HG03159 (cell line): Measurements from ENCODE around the gene NEO1.

Experiments
- ATAC-seq: cut with Tn5 transposase; IDR thresholded peaks from one replicate; pipeline ENCODE4 v1.9.1; 2021; ENCODE audit warnings: mild to moderate bottlenecking, moderate library complexity; ENCODE audit not compliant: unreplicated experiment

Gene NEO1

DNA sequence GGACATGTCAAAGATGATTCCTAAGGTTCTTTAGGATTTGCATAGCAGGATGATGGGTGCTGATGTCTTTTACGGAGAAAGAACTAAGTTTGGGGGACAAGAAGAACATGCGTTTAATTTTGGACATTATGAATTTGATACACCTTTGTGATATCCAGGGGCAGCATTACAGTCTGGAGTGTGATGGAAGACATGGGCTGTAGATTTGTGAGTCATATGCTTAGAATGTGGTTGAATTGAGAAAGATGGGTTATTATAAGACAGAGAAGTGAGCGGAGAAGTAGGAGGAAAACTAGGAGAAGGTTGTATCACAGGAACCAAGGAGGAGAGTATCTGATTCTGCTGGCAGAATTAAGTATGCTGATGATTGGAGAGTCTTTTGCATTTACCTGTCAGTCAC is 20.6 kb downstream of the NEO1 start:
- no peak for ATAC-seq

DNA sequence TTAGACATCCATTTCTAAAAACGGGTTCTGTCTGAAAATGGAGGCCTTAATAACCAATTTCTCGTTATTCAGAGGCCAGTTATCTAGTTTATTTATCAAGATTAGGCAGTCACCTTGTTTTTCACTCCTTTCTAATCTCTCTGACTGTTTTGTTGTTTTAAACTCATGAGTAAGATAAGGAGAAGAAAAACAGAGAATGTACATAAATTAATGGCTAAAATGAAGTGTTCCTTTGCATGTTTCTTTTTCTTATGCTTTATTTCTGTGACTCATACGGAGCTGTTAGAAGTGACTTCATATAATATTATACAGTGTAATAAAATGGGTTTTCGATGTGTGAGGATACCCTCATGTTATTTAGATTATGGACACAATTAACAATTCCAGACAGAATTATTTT is 22.0 kb downstream of the NEO1 start:
- no peak for ATAC-seq

GRCh38 chr15:73075160-73075859 is 23.0 kb downstream of the NEO1 start:
- no peak for ATAC-seq

DNA sequence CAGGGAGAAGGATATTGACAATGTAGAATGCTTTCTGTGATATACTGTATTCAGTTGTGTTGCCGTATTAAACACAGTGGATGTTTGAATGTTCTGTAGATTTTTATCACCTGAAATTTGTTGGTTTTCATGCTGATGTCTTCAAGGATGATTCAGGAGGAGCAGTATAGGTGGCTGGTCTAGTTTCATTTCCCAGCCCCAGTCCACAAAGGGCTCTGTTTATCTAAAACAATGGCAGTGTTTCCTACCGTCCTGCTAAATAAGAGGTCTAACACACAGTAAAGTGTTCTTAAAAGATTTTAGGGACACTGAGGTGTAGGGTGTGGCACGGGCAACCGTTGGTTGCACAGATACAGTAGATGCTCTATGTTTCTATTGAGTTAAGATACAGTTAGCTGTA is 26.0 kb downstream of the NEO1 start:
- no peak for ATAC-seq

GRCh38 chr15:73078722-73079121 is 26.5 kb downstream of the NEO1 start:
- no peak for ATAC-seq

- ATAC-seq = no peak
Measured at GRCh38 chr15:73079565-73079964, 27.3 kb downstream of the NEO1 start.

DNA sequence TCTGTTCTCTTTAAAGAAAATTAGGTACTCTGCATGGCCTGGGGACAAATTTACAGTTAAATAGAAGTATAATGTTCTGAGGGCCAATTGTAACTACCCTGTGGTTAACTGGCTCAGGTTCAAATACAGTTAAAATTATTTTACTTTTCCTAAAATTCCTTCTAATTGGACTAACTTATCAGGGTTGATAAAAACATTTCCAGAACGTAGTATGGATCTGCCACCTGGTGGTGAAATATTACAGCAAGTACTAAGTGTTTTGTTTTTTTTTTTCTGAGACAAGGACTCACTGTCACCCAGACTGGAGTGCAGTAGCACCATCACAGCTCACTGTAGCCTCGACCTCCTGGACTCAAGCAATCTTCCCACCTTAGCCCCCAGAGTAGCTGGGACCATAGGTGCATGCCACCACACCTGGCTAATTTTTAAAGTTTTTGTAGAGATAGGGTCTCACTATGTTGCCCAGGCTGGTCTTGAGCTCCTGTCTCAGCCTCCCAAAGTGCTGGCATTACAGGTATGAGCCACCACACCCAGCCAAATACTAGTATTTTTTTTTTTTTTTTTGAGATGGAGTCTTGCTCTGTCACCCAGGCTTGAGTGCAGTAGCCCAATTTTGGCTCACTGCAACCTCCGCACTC is 29.2 kb downstream of the NEO1 start:
- no peak for ATAC-seq

DNA sequence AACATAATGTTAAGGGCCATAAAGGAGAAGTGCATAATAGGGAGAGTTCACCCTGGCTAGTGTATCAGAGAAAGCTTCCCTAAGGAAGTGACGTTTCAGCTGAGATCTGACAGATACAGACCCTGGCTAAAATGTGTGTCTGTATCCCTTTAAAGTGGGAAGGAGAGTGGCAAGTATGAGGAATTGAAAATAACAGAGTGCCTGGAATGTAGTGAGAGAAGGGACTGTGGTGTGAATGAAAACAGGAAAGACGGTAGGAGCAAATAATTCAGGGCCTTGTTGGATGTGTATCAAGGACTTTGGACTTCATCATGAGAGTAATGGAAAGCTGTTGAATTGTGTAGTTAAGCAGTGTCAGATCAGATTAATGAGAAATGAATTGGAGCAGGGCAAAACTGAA is 30.5 kb downstream of the NEO1 start:
- ATAC-seq = no peak

DNA sequence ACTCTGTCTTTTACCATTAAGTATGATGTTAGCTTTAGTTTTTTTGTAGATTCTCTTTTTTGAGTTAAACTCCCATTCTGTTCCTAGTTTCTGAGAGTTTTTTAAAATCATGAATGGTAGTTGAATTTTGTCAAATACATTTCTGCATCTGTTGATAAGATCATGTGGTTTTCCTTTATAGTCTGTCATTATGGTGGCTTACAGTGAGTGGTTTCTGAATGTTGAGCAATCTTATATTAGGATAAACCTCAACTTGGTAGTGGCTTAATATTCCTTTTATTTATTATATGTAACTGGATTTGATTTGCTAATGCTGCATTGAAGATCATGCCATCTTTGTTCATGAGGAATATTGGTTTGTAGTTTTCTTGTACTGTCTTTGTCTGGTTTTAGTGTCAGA is 34.8 kb downstream of the NEO1 start:
- no peak for ATAC-seq

DNA sequence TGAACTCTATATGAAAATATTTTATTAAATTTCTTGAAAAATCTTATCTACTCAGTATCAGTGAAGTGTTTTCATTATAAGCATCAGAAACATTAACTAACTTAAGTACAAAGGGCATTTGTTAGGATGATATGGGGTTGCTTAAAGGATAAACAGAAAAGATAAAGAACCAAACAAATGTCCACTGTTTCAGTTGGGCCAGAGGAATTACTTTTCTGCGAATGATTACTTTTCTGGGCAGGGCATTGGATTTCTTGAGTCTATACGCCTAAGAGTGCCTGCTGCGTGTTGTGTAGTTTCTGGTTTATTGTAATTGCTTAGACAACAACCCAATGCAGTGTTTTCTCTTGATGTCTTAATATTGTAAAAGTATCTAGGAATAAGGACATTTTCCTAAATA is 52.8 kb downstream of the NEO1 start:
- no peak for ATAC-seq

DNA sequence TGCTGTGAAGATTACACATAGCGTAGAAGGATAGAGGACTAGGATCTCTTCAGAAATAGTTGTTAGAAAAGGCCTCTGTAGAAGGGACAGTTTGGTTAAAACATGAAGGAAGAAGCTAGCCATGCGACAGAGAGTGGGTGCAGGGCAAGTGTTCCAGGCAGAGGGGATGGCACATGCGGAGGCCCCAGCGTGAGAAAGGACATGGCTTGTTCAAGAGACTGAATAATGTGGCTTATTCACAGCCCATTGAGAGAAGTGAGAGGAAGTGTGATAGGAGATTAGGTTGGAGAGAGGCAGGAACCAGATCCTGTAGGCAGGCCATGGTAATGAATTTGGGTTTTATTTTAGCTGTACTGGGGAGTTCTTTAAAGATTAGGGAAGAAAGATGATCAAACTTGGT is 56.4 kb downstream of the NEO1 start:
- no peak for ATAC-seq

DNA sequence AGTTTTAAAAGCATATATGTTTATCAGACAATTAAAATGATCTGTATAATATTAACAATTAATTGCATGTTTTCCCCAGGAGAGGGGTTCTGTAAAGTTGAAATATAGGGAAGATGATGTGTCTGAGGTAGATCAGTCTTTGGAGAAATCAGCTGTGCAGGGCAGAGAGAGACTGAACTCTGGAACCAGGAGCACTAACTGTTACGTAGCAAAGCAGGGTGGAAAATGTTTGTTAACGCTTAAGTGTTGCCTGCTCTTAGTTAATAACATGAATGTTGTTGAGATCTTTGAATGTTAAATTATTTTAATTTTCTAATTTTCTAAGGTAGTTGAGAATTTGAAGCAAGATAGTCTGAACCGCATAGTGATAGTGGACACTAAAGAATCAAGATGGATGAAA is 57.5 kb downstream of the NEO1 start:
- ATAC-seq = no peak

- ATAC-seq = no peak
Measured at GRCh38 chr15:73110201-73110600, 57.9 kb downstream of the NEO1 start.

DNA sequence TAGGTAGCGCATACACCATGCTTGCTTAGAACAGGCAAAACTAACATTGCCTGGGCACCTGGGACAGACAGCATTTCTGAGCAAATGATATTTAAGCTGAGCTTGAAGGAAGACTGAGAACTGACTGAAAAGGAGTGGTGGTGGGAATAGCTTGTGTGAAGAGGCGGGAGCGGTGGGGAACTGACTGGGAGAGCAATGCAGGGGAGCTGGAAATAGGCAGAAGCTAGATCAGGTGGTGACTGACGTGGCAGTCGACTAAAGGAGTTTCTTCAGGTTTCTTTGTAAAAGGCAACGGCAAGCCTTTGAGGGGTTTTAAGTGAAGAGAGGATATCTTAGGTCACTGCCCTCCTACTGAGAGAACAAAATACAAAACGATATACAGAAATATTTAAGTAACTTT is 61.8 kb downstream of the NEO1 start:
- ATAC-seq = no peak

DNA sequence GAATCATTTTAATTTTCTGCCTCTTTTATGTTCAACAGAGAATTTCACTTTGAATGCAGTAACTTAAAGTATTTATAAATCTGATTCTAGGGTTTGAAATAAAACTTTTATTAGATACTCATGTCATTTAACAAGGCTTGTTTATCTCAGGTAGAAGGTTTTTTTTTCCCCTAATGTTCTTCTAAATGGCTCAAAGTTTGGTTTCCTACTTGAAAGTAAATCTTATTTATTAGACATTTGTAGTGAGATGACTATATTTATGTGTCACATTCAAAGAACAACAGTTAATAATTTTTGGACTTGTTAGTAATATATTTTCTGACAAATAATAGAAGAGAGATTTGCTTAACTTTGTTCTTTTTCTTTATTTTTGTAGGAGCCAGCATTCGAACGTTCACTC is 63.9 kb downstream of the NEO1 start:
- no peak for ATAC-seq

DNA sequence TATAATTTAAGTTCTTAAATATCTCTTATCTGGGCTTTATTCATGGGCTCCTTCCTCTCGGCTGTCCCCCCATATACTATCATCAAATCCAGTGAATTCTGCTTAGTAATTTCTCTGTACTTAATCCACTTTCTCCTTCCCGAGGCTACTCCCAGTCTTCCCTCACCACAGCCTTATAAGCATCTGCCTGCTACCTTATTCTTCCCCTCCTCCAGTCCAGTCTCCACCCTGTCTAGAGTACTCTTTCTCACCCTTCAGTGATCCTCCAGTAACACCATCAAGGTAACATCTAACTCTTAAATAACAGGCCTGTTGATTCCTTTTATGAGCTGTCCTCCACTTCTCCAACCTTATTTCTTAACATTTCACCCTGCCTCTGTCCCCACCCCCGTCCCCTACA is 65.8 kb downstream of the NEO1 start:
- no peak for ATAC-seq

DNA sequence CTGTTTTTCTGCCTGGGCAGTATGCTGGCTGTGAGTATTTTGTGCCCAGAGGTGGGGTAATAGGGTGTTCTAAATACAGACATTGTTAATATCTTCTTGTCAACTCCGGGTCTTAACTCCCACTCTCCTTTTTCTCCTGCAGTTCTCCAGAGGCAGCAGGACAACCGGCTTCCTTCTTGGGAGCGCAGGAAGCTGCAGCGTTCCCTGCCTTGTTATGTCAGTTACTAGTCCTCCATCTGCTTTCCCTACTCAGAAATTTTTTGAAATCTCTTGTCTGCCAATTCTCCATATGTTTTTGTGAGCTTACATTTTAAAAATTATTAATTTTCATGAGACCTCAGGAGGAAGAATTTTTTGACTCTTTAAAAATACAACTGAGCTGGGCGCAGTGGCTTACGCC is 67.2 kb downstream of the NEO1 start:
- ATAC-seq = no peak

- no peak for ATAC-seq
Measured at GRCh38 chr15:73120269-73120668, 68.0 kb downstream of the NEO1 start.

- no peak for ATAC-seq
Measured at GRCh38 chr15:73125219-73125618, 73.0 kb downstream of the NEO1 start.

- ATAC-seq = no peak
Measured at GRCh38 chr15:73127302-73127936, 75.2 kb downstream of the NEO1 start.

DNA sequence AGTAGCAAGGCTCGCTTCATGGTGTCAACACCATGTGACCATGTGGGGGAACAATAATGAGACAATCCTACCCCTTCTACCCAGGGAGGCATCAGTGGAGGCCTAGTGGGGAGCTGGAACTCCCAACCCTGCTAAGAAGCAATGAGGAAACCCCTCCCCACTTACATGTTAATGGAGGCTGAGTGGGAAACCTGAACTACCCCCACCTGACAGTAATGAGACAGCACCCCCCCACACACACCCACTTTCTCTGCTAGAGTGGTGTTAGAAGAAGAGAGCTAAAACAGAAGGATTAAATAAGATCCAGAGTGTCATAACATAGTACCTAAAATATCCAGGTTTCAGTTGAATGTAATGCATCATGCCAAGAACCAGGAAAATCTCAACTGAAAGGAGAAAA is 78.6 kb downstream of the NEO1 start:
- ATAC-seq = no peak

DNA sequence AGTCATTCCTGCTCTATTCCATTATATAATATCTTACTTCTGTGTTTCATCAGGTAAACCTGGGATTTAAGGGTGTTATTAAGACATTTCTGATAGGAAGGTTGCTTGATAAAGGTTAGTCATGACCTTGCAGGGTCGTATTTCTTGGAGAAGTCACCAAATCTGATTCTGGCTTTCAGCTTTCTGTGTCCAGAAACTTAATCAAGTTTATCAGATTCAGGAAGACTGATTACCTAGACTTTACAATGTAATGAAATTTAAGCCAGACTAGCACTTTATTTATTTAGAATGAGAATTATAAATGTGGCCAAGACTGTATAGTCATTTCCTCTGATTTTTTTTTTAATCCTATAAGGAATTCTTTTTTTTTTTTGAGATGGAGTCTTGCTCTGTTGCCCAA is 81.9 kb downstream of the NEO1 start:
- no peak for ATAC-seq
